HTR-8/SVneo (cell line): ENCODE results near the gene PUS10.
A peak's percentile ranks its signal among the peaks of the same experiment; 100 is the strongest.

Experiments used
- DNase-seq: peaks from one replicate; pipeline ENCODE4 v3.0.0; 2011; ENCODE audit warnings: low spot score, mixed read lengths; ENCODE audit not compliant: insufficient read length
- FAIRE-seq: peaks from 2 replicates; lab custom pipeline; 2011; peaks lifted over from hg19 to GRCh38; lab: Jason Lieb, UNC

PUS10 gene

DNA sequence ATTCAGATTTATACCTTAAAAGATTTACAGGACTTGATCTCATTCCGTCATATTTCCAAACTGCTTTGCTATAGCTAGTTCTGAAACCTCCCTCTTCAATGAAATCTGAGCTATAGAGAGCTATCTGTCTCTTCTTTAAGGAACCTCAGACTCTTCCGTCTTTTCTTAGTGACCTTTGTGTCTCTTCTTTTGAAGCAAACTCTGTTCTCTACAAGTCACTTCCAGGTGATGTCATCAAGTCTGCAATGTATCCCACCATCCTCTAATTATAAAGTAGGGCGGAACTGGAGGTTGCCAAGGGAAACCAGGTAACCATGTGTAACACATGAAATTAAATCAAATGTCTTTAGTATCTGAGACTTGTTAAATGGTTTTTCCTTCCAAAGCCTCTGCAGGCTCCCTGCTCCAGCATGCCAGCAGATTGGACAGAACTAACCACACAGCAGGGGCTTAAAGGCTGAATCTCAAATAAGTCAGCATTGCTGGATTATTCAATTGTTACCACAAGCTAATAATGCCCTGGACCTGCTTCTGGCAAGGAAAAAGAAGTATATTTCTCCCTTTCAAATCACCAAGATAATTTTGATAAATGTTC is 41.7 kb downstream of the PUS10 start:
- DNase-seq (no peak), FAIRE-seq (no peak)

DNA sequence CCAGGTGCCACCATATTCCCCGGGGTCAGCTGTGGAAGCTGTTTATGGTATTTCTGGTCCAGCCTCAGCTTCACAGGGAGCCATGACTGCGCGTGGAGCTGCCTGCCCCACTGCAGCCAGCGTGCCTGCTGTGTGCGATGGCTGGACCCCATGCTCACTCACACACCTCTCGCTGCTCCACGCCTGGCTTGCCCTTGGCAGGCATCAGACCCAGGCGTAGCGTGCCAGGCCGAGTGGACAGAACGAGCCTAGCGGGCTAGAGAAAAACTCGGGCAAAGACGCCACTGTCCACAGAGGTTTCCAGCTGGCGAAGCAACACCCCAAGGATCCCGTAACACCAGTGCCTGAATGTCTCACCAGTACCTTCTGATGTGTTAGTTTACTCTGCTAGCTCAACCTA is 43.4 kb downstream of the PUS10 start:
- DNase-seq = no peak
- no peak for FAIRE-seq

DNA sequence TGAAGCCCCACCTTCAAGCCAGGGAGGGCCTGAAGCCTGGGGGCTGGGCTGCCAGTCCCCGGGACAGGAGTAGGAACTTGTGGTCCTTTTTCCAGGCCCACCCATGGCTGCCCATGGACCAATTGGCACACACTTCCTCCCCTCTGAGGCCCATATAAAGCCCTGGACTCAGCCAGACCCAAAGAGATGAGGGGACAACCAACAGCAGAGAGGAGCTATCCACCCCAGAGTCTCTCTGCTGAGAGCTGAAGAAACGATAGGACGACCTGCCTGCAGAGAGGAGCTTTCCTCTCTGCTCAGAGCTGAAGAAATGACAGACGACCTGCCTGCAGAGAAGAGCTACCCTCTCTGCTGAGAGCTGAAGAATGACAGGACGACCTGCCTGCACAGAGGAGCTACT is 44.4 kb downstream of the PUS10 start:
- DNase-seq = no peak
- FAIRE-seq = no peak

DNA sequence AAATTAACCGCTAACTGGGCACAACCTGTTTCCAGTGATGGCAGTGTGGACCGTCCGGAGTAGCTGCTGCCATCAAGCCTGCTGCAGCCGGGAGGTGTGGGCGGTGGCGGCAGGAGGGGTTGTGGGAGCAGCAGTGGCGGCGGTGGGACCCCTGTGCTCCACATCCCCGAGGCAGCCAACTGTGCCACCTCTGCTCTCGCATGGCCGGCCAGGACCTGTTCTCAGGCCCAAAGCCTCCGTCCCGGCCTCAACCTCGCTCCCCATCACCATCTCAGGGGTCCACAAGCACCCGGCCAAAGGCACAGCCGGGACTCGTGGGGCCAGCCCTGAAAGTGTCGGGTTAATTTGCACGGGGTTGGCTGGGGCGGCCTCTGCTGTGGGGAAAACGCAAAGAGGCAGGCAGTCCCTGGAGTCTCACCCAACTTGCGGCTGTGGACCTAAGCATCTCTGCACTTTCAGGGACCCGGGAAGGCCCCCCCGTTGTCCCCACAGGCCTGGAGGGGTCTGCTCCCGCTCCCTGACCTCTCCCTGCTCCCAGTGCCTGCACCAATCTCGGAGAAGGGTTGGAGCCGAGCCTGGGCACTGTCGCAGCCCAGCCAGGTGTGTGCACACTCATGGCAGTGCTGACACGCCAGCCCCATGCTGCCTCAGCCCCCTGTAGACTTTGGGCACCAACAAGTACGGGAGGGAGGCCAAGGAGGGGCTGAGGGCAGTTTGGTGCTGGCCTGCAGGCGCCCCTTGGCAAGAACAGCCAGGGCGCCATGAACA is 45.0 kb downstream of the PUS10 start:
- DNase-seq (no peak), FAIRE-seq (no peak)

DNA sequence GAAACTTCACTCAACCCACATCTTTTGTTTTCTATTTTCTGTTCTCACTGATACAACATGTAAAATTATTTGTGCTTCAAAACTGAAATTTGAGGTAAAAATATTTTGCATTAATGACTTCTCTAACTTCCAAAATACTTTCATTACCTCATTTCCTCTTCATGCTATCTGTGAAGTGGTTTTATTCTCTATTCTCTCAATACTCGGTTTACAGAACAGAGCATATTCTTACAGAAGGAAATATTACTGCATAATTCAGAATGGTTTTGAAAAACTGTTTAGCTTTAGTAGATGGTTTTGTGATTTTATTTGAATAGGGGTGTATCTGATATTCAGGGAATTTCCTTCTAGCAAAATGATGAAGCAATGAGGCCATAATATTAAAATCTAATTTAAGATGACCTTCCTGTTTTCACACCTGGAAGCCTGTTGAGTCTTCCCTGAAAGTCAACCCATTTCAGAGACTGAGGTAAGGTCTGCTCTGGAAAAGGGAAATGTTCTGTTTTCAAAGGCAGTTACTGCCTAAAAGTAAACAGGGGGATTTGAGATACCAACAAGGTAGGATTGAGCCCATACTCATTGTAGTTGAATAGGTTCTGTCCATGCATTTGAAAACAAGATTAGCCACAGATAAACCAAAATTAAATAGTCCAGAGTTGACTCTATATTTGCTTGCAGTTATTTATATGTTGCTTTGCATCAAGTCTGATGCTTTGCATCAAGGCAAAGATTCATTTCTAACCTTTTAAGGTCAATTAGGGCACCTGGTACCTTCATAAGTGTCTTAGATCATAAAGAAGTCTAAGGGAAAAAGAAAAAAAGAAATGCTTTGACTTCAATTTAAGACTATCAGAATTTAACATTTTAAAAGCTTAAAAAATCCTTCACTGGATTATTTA is 51.3 kb downstream of the PUS10 start:
- DNase-seq = no peak
- no peak for FAIRE-seq

DNA sequence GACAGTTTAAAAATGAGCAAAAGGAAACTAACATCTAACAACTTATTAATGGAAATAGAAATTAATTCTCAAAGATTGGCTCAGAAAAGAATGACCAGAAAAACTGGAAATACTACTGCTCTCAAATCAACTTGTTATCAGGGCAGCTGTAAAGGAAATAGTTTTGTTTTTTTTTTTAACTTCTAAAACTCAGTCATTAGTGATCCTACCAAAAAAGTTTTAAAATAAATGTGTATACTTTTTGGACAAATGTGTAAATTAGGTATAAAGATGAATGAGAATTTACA is 52.6 kb downstream of the PUS10 start:
- DNase-seq (no peak), FAIRE-seq (no peak)

DNA sequence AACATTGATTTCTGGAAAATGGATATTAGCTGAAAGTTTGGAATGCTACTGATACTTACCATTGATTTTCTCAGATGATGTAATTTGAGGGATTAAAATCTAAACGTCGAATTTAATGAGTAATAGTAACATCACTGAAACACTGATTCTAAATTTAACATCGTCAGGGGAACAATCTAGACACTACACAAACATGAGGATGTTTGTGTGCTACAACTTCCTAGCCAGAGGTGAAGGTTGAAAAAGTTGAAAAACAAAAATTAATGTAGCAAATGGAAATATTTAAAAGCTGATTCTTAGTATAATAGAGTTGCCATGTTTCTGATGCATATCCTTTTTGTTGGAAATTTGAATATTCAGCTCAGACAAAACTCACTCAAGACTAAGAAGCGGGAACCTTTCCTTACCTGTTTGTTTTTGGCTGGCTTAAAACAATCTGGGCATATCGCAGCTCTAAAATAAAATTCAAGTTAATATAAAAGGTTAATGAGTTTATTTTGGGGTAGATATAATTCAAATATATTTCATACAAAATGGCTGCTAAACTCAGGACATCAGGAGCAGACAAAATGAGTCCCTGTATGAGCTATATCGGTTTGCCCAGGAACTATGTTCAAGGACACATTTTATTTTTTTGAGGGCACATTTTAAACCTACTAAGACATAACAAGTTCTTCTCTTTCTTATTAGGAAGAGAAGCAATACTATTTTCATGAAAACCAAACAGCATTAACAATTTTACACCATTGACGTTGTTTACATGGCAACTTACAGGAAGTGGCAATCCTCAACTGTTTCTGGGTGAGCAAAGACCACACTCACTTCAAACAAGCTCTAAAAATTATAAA is 53.2 kb downstream of the PUS10 start:
- no peak for FAIRE-seq

DNA sequence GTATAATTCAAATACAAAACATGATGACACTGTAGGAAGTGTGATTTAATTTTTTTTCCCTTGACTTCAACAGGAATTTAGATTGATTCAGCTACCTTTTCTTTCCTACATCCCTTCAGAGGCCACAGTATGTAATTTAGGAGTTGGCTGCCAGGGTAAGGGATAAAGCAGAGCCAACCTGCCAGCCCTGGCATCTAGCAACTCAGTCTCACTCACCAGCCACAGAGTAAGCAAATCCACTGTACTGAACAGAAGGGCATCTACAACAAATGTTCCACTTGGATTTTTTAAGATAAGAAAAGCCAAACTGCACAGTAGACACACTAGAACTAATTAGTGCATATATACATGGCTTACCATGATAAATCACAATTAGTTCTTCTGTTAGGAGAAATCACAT is 54.9 kb downstream of the PUS10 start:
- DNase-seq (no peak), FAIRE-seq (no peak)

More for the DNA sequence above, 53.2 kb downstream of the PUS10 start:
- DNase-seq = no peak

DNA sequence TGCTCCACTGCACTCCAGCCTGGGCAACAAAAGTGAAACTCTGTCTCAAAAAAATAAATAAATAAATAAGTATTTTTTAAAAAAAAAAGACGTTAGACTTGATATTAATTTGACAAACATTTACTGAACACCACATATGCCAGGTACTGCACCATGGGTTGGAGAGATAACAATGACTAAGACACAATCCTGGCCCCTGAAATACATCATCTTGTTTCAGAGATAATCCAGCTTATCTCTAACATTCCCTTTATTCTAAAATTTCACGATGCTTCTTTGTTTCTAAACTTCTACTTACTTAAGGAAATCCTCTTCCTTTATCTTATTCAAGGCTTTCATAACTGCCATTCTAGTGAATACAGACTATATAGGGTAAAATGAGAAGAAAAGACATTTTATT is 55.5 kb downstream of the PUS10 start:
- FAIRE-seq (no peak), DNase-seq (no peak)

DNA sequence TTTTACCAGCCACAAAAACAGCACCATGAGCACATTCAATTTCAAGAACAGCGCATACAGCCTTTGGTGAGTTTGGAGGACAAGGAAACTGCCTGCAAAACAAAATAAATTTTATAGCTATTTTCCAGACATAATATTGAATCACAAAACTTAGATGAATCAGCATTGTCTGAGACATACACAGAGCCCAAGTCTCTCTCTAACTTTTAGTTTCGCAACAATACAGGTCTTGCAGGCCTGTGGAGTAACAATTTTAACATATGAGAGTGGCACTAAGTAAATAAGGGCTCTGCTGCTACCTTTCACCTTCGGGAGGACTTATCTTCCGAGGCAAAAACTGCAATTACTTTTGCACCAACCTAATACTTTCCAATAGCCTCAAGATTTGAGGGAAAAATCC is 56.6 kb downstream of the PUS10 start:
- DNase-seq (no peak), FAIRE-seq (no peak)

DNA sequence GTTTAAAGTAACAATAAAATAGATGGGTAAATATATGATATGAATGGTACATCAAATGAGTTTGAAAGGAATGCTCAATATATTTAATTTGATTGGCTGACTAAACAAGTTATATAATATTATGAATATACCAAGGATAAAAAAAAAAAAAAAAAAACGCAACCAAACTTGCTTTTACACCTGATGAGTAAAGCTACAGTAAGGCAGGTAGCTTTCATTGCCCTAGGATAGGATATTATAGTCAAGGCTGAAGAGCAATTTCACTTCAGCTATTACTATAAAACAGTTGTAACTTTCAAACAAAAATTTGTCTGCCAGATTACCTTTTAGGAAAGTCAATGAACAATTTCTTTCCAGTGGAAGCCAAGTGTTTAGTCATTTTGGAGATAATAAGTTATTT is 57.3 kb downstream of the PUS10 start:
- FAIRE-seq (no peak), DNase-seq (no peak)

DNA sequence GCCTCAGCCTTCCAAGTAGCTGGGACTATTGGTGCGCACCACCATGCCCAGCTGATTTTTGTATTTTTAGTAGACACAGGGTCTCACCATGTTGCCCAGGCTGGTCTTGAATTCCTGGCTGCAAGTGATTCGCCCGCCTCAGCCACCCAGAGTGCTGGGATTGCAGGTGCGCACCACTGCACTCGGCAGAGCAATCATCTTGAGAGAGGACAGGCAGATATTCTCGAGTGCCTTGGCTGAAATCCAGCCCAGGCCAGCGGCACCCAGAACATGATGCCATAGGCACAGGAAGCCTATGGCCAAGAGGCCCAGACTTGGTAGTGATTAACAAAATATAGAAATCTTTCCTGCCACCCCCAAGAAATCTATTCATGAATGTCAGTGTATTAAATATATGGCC is 58.6 kb downstream of the PUS10 start:
- FAIRE-seq (no peak), DNase-seq (no peak)

DNA sequence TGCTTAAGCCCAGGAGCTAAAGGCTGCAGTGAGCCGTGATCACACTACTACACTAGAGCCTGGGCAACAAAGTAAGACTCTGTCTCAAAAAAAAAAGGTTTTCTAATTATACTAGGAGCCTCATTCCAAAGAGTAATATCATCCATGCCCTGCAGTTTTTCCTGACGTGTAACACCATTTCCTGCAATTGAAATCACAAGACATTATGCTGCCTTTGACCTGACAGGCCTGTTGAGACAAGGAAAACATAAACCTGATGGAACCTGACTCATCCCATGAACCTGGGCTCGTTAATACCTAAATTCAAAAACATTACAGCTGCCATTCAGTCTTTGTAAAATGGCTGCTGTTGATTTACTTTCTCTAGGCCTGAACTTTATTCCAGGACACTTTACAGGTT is 59.3 kb downstream of the PUS10 start:
- no peak for DNase-seq
- no peak for FAIRE-seq

DNA sequence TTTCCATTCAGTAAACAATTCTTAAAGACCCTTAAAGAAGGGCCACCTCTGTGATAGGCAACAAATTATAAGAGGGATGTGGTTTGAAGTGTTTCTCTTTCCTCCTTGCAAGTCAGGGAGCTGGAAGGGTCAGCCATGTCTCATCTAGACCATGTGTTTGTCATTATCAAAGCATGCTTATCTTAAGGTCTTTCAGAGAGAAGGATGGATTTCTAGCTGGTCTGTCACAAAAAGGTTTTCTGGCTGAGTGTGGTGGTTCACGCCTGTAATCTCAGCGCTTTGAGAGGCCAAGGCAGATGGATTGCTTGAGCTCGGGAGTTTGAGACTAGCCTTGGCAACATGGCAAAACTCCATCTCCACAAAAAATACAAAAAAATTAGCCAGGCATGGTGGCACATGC is 59.7 kb downstream of the PUS10 start:
- DNase-seq = no peak

DNA sequence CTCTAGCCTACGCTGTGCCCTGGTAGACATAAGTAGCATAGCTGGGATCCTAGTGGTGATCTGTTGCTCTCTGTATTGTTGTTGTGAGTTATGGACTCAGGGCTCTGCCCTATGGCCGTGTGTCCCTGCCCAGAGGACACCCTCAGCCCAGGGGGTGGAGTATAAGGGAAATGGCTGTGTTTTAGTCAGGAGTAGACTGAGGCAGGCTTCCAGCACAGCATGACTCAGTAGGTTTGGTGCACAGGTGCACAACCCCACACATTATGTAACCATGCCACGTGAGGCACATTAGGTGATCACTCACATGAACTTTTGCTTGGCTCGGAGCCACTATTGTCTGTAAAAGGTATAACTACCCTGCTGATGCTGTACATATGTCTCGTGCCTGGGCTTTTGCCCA is 60.4 kb downstream of the PUS10 start:
- FAIRE-seq (peak; percentile 13), DNase-seq (no peak)

More for the DNA sequence above, 59.7 kb downstream of the PUS10 start:
- FAIRE-seq = no peak

DNA sequence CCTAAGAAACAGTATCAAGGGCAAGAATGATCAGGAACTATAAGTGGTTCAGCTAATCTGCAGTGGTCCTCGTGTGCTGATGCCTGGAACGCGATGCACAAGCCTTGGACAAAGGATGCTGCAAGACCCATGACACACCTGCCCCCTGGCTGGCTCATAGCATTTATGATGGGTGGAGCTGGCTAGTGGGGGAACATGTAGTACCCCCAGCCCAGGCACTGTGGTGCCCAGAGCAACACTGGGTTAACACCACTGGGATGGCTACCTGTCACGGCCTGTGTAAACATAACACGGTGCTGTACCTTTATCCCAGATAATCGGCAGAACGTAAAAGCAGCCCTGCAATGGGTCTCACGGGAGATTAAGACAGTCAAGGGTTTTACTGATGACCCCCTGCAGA is 60.8 kb downstream of the PUS10 start:
- FAIRE-seq = peak; percentile 23
- no peak for DNase-seq

DNA sequence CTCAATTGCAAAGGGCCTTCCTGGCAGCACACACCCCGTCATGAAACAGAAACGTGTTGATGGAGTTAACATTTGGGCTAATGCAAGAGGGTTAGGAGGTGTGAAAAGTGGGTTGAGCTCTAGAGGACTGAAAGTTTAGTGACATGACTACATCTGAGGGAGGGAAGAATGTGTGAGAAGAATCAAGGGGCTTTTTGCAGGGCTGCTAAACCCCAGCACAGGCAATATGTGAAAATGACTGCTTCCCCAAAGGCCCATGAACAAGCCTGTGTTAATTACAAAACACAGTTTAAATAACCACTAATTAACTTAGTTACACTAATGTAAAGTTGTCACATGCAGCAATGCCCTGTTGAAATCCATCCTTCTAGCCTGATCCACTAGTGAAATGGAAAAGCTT is 63.9 kb downstream of the PUS10 start:
- FAIRE-seq (no peak), DNase-seq (no peak)

DNA sequence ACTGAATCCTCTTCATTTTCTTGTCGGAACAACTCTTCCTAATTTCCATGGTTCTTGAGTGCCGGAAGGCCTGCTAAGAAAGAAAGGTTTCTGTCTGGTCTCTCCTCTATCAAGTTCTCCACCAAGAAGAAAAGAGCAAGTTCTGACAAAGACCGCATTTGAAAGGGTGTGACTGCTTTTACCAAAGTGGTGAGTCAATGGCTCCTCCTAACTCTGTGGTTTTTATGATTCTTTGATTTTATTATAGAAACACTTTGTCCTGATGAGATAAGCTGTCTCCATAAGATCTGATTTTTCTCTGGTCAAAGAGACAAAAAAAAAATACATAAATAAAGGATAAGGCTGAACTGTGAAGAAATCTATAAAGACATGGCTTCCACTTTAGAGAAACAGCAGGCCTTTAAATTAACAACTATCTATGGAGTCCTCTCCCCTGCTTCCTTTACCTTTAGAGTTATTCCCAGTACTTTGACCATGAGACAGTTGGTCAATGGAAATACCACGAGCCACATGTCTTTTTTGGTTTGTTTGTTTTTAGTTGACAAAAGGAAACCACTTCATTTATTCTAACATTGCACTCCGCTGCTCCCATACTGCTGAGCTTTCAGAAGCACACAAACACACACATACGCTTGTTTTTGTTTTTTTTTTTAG is 69.0 kb downstream of the PUS10 start:
- DNase-seq = no peak
- no peak for FAIRE-seq

DNA sequence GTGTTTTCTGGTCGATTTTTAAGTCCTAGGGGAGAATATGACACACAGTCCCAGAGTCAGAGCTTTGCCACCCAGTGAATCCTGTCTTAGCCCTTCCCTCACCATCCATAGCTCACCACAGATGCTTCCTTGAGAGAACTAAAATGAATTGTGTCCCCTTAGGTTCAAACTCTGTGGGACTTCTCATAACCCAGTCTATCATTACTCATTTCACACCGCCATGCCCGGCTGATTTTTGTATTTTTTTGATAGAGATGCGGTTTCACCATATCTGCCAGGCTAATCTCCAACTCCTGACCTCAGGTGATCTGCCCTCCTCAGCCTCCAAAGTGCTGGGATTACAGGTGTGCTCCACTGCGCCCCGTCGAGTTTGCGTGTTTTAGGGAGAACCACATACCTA is 69.9 kb downstream of the PUS10 start:
- no peak for FAIRE-seq

DNA sequence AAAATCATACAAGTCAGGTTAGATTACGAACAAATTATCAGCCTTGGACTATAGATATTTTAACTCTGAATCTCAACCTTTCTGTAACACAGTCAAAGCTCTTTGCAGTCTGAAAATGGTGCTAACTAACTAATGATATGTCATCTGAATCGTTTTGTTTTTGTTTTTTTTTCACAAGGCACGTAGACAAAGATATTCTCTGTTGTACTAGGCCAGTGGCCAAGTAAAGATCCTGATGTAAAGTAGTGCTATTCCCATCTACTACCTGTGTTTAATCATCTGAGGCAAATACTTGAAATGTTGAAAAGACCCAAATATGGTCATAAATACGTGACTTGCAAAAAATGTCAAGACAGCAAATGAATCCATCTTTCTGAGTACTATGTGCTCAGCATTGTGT is 71.0 kb downstream of the PUS10 start:
- DNase-seq (no peak), FAIRE-seq (no peak)

More for the DNA sequence above, 69.9 kb downstream of the PUS10 start:
- no peak for DNase-seq
